Suprapubic skin (tissue), 4 donors: ENCODE data around the gene PAPOLG.

Source experiments
- EP300 ChIP-seq: sonication (generic); formaldehyde crosslinking; IDR thresholded peaks from one replicate; pipeline ENCODE4 v1.6.1; 2017; ENCODE audit warnings: antibody characterized with exemption
- POLR2A ChIP-seq, 2 donors: fragments of 450-650 bp; IDR thresholded peaks; one replicate each; pipeline ENCODE4 v1.6.1; 2017; ENCODE audit warnings: antibody characterized with exemption in 2 of 2, mild to moderate bottlenecking in 2 of 2, moderate library complexity in 2 of 2
- POLR2AphosphoS5 ChIP-seq, 3 donors: sonication (generic); formaldehyde crosslinking; IDR thresholded peaks; one replicate each; pipeline ENCODE4 v1.6.1; 2017; ENCODE audit warnings: antibody characterized with exemption in 3 of 3
- TF ChIP-seq, protein P1 (sequence below), 2 donors: fragments of 200-600 bp in 1 of 2; fragments of 450-650 bp in 1 of 2; sonication (generic) in 1 of 2; IDR thresholded peaks; one replicate each; pipeline ENCODE4 v1.5.1; 2016 to 2019; ENCODE audit warnings: antibody characterized with exemption in 2 of 2, mild to moderate bottlenecking in 1 of 2, moderate library complexity in 1 of 2

- TF ChIP-seq EP300: no peak
- no peak for TF ChIP-seq POLR2A (IDR thresholded peaks at IDR 0.05)
- TF ChIP-seq, protein P1, sequence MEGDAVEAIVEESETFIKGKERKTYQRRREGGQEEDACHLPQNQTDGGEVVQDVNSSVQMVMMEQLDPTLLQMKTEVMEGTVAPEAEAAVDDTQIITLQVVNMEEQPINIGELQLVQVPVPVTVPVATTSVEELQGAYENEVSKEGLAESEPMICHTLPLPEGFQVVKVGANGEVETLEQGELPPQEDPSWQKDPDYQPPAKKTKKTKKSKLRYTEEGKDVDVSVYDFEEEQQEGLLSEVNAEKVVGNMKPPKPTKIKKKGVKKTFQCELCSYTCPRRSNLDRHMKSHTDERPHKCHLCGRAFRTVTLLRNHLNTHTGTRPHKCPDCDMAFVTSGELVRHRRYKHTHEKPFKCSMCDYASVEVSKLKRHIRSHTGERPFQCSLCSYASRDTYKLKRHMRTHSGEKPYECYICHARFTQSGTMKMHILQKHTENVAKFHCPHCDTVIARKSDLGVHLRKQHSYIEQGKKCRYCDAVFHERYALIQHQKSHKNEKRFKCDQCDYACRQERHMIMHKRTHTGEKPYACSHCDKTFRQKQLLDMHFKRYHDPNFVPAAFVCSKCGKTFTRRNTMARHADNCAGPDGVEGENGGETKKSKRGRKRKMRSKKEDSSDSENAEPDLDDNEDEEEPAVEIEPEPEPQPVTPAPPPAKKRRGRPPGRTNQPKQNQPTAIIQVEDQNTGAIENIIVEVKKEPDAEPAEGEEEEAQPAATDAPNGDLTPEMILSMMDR (IDR thresholded peaks at IDR 0.05): no peak
- no peak for TF ChIP-seq POLR2AphosphoS5 (IDR thresholded peaks at IDR 0.05)
These were observed 40.8 kb downstream of the PAPOLG start for GRCh38 chr2:60796573-60797509.
